WTC11 (cell line): ENCODE results near the gene HPN. TPM values are rescaled to one million over a fixed set of nuclear protein-coding genes. Genes with fewer than 3 reads are reported as not detected.

Source experiments
- ATAC-seq: fragments of 200-7000 bp; cut with Tn5 transposase; 2 replicates; pipeline ENCODE4 v1.10.0; 2021; ENCODE audit warnings: mild to moderate bottlenecking, moderate library complexity
- CTCF ChIA-PET: fragments of 300-600 bp; sonication (Branson Sonifier 250); formaldehyde crosslinking; loops from one replicate; lab custom pipeline; 2021; ENCODE audit warnings: antibody characterized with exemption; lab: Charles Lee
- POLR2A ChIA-PET: fragments of 350-600 bp; sonication (Branson Sonifier 250); formaldehyde crosslinking; loops from one replicate; lab custom pipeline; 2021; ENCODE audit warnings: antibody characterized with exemption; lab: Charles Lee
- DNase-seq: peaks from one replicate; pipeline ENCODE4 v3.0.0; 2021; ENCODE audit warnings: low spot score
- H3K27ac Mint-ChIP-seq: 2 replicates; pipeline ENCODE4 v1.8.0; 2021; ENCODE audit warnings: mixed read lengths
- H3K27me3 Mint-ChIP-seq: 2 replicates; pipeline ENCODE4 v1.8.0; 2021; ENCODE audit warnings: low read depth, mild to moderate bottlenecking, moderate library complexity, mixed read lengths
- H3K36me3 Mint-ChIP-seq: 2 replicates; pipeline ENCODE4 v1.8.0; 2021; ENCODE audit warnings: mixed read lengths
- H3K4me1 Mint-ChIP-seq: 2 replicates; pipeline ENCODE4 v1.8.0; 2022; ENCODE audit warnings: mixed read lengths
- H3K4me3 Mint-ChIP-seq: 2 replicates; pipeline ENCODE4 v1.8.0; 2021; ENCODE audit warnings: mild to moderate bottlenecking, moderate library complexity, mixed read lengths
- H3K9me3 Mint-ChIP-seq: 2 replicates; pipeline ENCODE4 v1.8.0; 2021; ENCODE audit warnings: mixed read lengths
- E2F4 ChIP-seq: sonication (generic); formaldehyde crosslinking; IDR thresholded peaks from 2 replicates; pipeline ENCODE4 v1.8.1; 2022; ENCODE audit warnings: low read depth, mild to moderate bottlenecking, moderate library complexity, missing genetic modification reagents, borderline replicate concordance
- E2F5 ChIP-seq: sonication (generic); formaldehyde crosslinking; IDR thresholded peaks from 2 replicates; pipeline ENCODE4 v1.8.1; 2022; ENCODE audit warnings: mild to moderate bottlenecking, moderate library complexity, missing genetic modification reagents
- GRHL2 ChIP-seq: fragments of 250-450 bp; sonication (Bioruptor Pico); IDR thresholded peaks from 2 replicates; pipeline ENCODE4 v1.8.0; 2022; ENCODE audit warnings: mild to moderate bottlenecking, moderate library complexity; ENCODE audit not compliant: insufficient replicate concordance, severe bottlenecking
- HMGA2 ChIP-seq: fragments of 250-450 bp; sonication (Bioruptor Pico); IDR thresholded peaks from 2 replicates; pipeline ENCODE4 v1.4.0; 2021; ENCODE audit warnings: mild to moderate bottlenecking, moderate library complexity
- KAT7 ChIP-seq: sonication (generic); formaldehyde crosslinking; IDR thresholded peaks from 2 replicates; pipeline ENCODE4 v1.8.1; 2023; ENCODE audit warnings: missing genetic modification reagents, mild to moderate bottlenecking, borderline replicate concordance
- MYBL2 ChIP-seq: sonication (generic); formaldehyde crosslinking; IDR thresholded peaks from 2 replicates; pipeline ENCODE4 v1.8.1; 2023; ENCODE audit warnings: mild to moderate bottlenecking, moderate library complexity, missing genetic modification reagents
- NFE2L1 ChIP-seq: sonication (generic); formaldehyde crosslinking; IDR thresholded peaks from 2 replicates; pipeline ENCODE4 v1.8.1; 2023; ENCODE audit warnings: missing genetic modification reagents
- PRDM15 ChIP-seq: sonication (generic); formaldehyde crosslinking; IDR thresholded peaks from 2 replicates; pipeline ENCODE4 v1.8.0; 2022; ENCODE audit warnings: missing genetic modification reagents
- SMAD4 ChIP-seq: sonication (generic); formaldehyde crosslinking; IDR thresholded peaks from 2 replicates; pipeline ENCODE4 v1.8.0; 2022; ENCODE audit warnings: mild to moderate bottlenecking, missing genetic modification reagents
- ZNF121 ChIP-seq: sonication (generic); formaldehyde crosslinking; IDR thresholded peaks from 2 replicates; pipeline ENCODE4 v1.8.0; 2023; ENCODE audit warnings: missing genetic modification reagents
- ZNF219 ChIP-seq: sonication (generic); formaldehyde crosslinking; IDR thresholded peaks from 2 replicates; pipeline ENCODE4 v1.8.0; 2023; ENCODE audit warnings: missing genetic modification reagents, mild to moderate bottlenecking, borderline replicate concordance
- ZNF423 ChIP-seq: fragments of 250-450 bp; sonication (Bioruptor Pico); IDR thresholded peaks from 2 replicates; pipeline ENCODE4 v2.1.2; 2022; ENCODE audit warnings: mild to moderate bottlenecking, moderate library complexity
- total RNA-seq: library from RNA; stranded (reverse); gene quantifications from 3 replicates; pipeline ENCODE4 v1.2.3, GENCODE V29; 2021
- TF ChIP-seq, protein P1 (sequence below): sonication (generic); formaldehyde crosslinking; IDR thresholded peaks from 2 replicates; pipeline ENCODE4 v1.8.1; 2023; ENCODE audit warnings: mild to moderate bottlenecking, missing genetic modification reagents, moderate library complexity
- TF ChIP-seq, protein P2 (sequence below): sonication (generic); formaldehyde crosslinking; IDR thresholded peaks from 2 replicates; pipeline ENCODE4 v1.8.0; 2022; ENCODE audit warnings: mild to moderate bottlenecking, missing genetic modification reagents

HPN gene
- total RNA-seq, 1 experiment from 2014 or later = 20.8 TPM

DNA sequence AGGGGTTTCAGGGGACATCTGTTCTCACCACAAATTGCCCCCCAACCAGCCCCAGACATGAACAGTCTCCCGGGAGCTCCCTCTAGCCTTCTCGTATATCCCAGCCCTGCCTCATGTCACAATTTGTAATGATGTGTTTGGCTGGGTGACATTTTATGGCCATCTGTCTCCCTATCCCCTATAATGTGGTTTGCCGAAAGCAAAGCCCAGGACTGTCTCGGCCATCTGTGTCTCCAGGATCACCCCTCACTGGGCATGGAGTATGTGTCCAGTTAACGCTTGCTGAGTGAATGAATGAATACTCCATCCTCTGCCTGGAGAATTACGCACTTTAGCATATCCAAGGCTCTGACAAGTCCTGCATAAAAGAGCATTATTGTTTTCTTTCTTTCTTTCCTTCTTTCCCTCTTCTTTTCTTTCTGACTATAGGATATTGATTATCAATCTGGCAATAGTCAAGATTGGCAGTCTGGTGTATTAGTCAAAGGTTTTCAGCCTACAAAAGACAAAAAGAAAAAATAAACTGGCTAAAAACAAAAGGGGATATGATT is 15.1 kb downstream of the HPN start:
- ATAC-seq (no peak), DNase-seq (no peak)
- POLR2A ChIA-PET = no interaction called here
- Mint-ChIP-seq H3K27ac (no peak overlapping the region; the same call in 1 of the 2 replicates), H3K4me3 (no peak overlapping the region), H3K9me3 (no peaks in the 10 kb centered on the region), H3K4me1 (peaks cover 19% of the 10 kb centered on the region), H3K36me3 (no peaks in the 10 kb centered on the region), H3K27me3 (peaks cover 4% of the 10 kb centered on the region)
- CTCF ChIA-PET = interaction anchor here (0.6 to 5.0 kb wide), 23 partner anchors 8 to 421 kb away, joined by 3 to 81 read pairs (median 8); partner anchors contain the start of genes FXYD5, LGI4 and USF2
- TF ChIP-seq SMAD4 = no peak
- no peak for TF ChIP-seq KAT7 (CRISPR knock-in tag)
- TF ChIP-seq, protein P1, sequence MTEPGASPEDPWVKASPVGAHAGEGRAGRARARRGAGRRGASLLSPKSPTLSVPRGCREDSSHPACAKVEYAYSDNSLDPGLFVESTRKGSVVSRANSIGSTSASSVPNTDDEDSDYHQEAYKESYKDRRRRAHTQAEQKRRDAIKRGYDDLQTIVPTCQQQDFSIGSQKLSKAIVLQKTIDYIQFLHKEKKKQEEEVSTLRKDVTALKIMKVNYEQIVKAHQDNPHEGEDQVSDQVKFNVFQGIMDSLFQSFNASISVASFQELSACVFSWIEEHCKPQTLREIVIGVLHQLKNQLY = no peak
- TF ChIP-seq ZNF219 = no peak
- no peak for TF ChIP-seq ZNF423 (CRISPR knock-in tag)

DNA sequence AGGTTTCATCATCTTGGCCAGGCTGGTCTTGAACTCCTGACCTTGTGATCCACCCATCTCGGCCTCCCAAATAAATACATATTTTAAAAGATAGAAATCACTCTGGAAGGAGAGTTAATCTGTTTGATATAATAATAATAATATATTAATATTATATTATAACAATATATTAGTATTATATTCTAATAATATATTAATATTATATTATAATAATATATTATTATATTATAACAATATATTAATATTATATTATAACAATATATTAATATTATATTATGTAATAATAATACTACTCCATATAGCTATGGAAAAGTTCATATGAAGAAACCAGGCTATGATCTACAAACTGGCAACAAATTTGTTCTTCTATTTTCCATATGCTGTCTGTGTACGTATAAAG is 16.8 kb downstream of the HPN start:
- H3K27me3 Mint-ChIP-seq = peaks cover 14% of the 10 kb centered on the region
- H3K9me3 Mint-ChIP-seq = no peaks in the 10 kb centered on the region
- no peak overlapping the region for H3K4me3 Mint-ChIP-seq
- ATAC-seq = no peak
- H3K36me3 Mint-ChIP-seq = no peaks in the 10 kb centered on the region
- ChIA-PET POLR2A (no interaction called here), CTCF (interaction anchor here (0.7 to 3.1 kb wide), 6 partner anchors 8 to 83 kb away, joined by 3 to 19 read pairs (median 7); no protein-coding TSS in a partner anchor)
- TF ChIP-seq MYBL2 (CRISPR knock-in tag) (no peak), GRHL2 (CRISPR knock-in tag) (no peak), HMGA2 (CRISPR knock-in tag) (peak; percentile 97), PRDM15 (CRISPR knock-in tag) (no peak)
- TF ChIP-seq, protein P2, sequence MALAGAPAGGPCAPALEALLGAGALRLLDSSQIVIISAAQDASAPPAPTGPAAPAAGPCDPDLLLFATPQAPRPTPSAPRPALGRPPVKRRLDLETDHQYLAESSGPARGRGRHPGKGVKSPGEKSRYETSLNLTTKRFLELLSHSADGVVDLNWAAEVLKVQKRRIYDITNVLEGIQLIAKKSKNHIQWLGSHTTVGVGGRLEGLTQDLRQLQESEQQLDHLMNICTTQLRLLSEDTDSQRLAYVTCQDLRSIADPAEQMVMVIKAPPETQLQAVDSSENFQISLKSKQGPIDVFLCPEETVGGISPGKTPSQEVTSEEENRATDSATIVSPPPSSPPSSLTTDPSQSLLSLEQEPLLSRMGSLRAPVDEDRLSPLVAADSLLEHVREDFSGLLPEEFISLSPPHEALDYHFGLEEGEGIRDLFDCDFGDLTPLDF (CRISPR knock-in tag) = no peak
- no peak overlapping the region for H3K27ac Mint-ChIP-seq
- H3K4me1 Mint-ChIP-seq = peaks cover 15% of the 10 kb centered on the region
- no peak for DNase-seq

GRCh38 chr19:35059006-35059798 is 17.7 kb downstream of the HPN start:
- no peak for DNase-seq

More at GRCh38 chr19:35059006-35059798, 17.7 kb downstream of the HPN start:
- TF ChIP-seq NFE2L1 (CRISPR knock-in tag) (no peak), E2F4 (CRISPR knock-in tag) (no peak), ZNF121 (CRISPR knock-in tag) (peak; percentile 50; the same call in 1 of the 2 replicates), E2F5 (CRISPR knock-in tag) (no peak)
- H3K27ac Mint-ChIP-seq = no peak overlapping the region
- ATAC-seq = peak; percentile 43
- H3K9me3 Mint-ChIP-seq = no peaks in the 10 kb centered on the region
- H3K4me1 Mint-ChIP-seq = peaks cover 15% of the 10 kb centered on the region
- ChIA-PET POLR2A (interaction anchor here (0.6 kb wide), 1 partner anchor 685 kb away, joined by 4 read pairs; no protein-coding TSS in a partner anchor), CTCF (interaction anchor here (0.7 to 3.1 kb wide), 6 partner anchors 7 to 82 kb away, joined by 3 to 19 read pairs (median 7); no protein-coding TSS in a partner anchor)
- H3K36me3 Mint-ChIP-seq = no peaks in the 10 kb centered on the region
- H3K4me3 Mint-ChIP-seq = no peak overlapping the region
- H3K27me3 Mint-ChIP-seq = peaks cover 21% of the 10 kb centered on the region
